Trophoblast cell (in vitro differentiated cells and primary cell): ENCODE data around the gene NCOR2.

ENCODE experiments used
- DNase-seq, 2 donors: peaks; one replicate each; pipeline ENCODE4 v3.0.0-alpha.2; 2016
- H2AFZ ChIP-seq: 2 replicates; pipeline ENCODE4 v1.6.1; 2013; ENCODE audit warnings: low read length, moderate library complexity, mild to moderate bottlenecking; ENCODE audit not compliant: insufficient read depth, poor library complexity
- H2AK5ac ChIP-seq: 2 replicates; pipeline ENCODE4 v1.6.1; 2013; ENCODE audit warnings: mild to moderate bottlenecking, low read length
- H2BK120ac ChIP-seq: 2 replicates; pipeline ENCODE4 v1.6.1; 2013; ENCODE audit warnings: low read length, mild to moderate bottlenecking, moderate library complexity; ENCODE audit not compliant: insufficient read depth, poor library complexity
- H2BK12ac ChIP-seq: 2 replicates; pipeline ENCODE4 v1.6.1; 2013; ENCODE audit warnings: mild to moderate bottlenecking, low read length, moderate library complexity
- H2BK5ac ChIP-seq: 2 replicates; pipeline ENCODE4 v1.6.1; 2013; ENCODE audit warnings: low read length, low read depth, moderate library complexity, mild to moderate bottlenecking; ENCODE audit not compliant: poor library complexity
- H3K14ac ChIP-seq: 2 replicates; pipeline ENCODE4 v1.6.1; 2013; ENCODE audit warnings: mild to moderate bottlenecking, low read length
- H3K18ac ChIP-seq: 2 replicates; pipeline ENCODE4 v1.6.1; 2013; ENCODE audit warnings: mild to moderate bottlenecking, low read length
- H3K23ac ChIP-seq: 2 replicates; pipeline ENCODE4 v1.6.1; 2013; ENCODE audit warnings: low read length
- H3K27ac ChIP-seq: 2 replicates; pipeline ENCODE4 v1.5.1; 2013; ENCODE audit warnings: low read depth, mild to moderate bottlenecking, inconsistent platforms, low read length, moderate library complexity
- H3K27me3 ChIP-seq: 2 replicates; pipeline ENCODE4 v1.6.1; 2013; ENCODE audit warnings: inconsistent platforms, mild to moderate bottlenecking, low read length, moderate library complexity; ENCODE audit not compliant: insufficient read depth
- H3K36me3 ChIP-seq, 2 experiments: 1 replicate in 1 of 2; 2 replicates in 1 of 2; pipeline ENCODE4 v1.6.1; 2013; ENCODE audit warnings: low read length in 2 of 2, mild to moderate bottlenecking in 2 of 2, moderate library complexity in 1 of 2; ENCODE audit not compliant: insufficient read depth in 2 of 2, control insufficient read depth in 1 of 2
- H3K4ac ChIP-seq: 2 replicates; pipeline ENCODE4 v1.6.1; 2013; ENCODE audit warnings: low read depth, mild to moderate bottlenecking, low read length, moderate library complexity
- H3K4me1 ChIP-seq, 2 experiments: 1 replicate in 1 of 2; 2 replicates in 1 of 2; pipeline ENCODE4 v1.6.1; 2013; ENCODE audit warnings: low read length in 2 of 2, mild to moderate bottlenecking in 2 of 2, moderate library complexity in 1 of 2; ENCODE audit not compliant: insufficient read depth in 2 of 2, control insufficient read depth in 1 of 2
- H3K4me2 ChIP-seq: 2 replicates; pipeline ENCODE4 v1.6.1; 2013; ENCODE audit warnings: inconsistent platforms, mild to moderate bottlenecking, low read length, moderate library complexity
- H3K4me3 ChIP-seq: 2 replicates; pipeline ENCODE4 v1.5.1; 2013; ENCODE audit warnings: mild to moderate bottlenecking, low read depth, low read length, inconsistent platforms
- H3K79me1 ChIP-seq: one replicate; pipeline ENCODE4 v1.6.1; 2013; ENCODE audit warnings: low read length
- H3K79me2 ChIP-seq: 2 replicates; pipeline ENCODE4 v1.6.1; 2013; ENCODE audit warnings: low read length, mild to moderate bottlenecking; ENCODE audit not compliant: control insufficient read depth, insufficient read depth, poor library complexity
- H3K9ac ChIP-seq: 2 replicates; pipeline ENCODE4 v1.6.1; 2013; ENCODE audit warnings: mild to moderate bottlenecking, low read length
- H3K9me3 ChIP-seq: 2 replicates; pipeline ENCODE4 v1.6.1; 2013; ENCODE audit warnings: low read depth, mild to moderate bottlenecking, control low read depth, inconsistent platforms, low read length; ENCODE audit not compliant: insufficient read depth
- H4K12ac ChIP-seq: 2 replicates; pipeline ENCODE4 v1.6.1; 2013; ENCODE audit warnings: low read depth, mild to moderate bottlenecking, low read length, moderate library complexity
- H4K8ac ChIP-seq: 2 replicates; pipeline ENCODE4 v1.6.1; 2013; ENCODE audit warnings: low read depth, mild to moderate bottlenecking, low read length, moderate library complexity
- H4K91ac ChIP-seq: one replicate; pipeline ENCODE4 v1.6.1; 2013; ENCODE audit warnings: low read depth, mild to moderate bottlenecking, low read length, moderate library complexity
- WGBS: extraction: QIAGEN DNeasy Blood & Tissue Kit; methylation state at CpG from one replicate; pipeline ENCODE4 v1.1.7; 2013; ENCODE audit warnings: missing lambda C conversion rate; ENCODE audit not compliant: insufficient read length, insufficient coverage; ENCODE audit errors: extremely low coverage; 5-methylcytosine and 5-hydroxymethylcytosine counted together

Gene NCOR2

DNA sequence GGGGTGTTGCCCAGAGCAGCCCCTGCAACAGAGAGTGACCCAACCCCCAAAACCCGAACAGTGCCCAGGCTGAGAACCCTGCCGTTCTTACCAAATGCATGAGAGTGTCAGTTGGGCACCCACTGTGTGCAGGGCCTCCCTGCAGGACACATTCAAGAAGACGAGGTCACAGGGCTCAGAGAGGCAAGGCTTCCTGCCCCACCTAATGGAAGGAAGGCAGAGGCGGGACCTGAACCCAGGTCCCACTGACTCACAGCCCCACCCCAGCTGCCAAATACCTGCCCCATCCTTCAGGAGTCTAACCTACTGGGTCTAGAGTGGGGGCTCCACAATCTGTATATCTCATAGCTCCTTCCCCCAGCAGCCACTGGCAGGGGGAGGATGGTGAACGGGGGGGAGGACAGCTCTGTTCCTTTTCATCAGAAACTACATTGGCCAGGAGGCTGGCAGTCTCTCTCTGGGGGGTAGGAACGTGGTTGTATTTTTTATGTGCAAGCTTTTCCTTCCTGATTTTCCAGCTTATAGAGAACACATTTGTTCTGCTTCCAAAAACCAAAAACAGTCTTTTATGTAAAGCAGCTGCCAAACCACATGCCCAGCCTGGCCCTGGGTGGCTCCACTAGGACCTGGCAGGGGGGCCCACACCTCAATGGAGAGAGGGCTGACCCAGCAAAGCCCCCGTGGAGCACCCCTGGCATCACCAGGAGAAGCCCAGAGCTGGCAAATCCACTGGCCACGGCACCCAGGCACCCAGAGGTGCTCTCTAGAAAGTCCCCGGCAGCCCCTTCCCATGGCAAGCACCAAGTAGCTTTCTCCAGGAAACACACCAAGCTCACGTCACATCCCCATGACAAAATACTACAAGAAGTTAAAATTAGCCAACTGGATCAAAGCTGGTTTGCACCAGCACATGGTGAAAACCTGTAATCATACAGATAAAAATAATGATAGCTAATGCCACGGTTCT lies 17.0 kb downstream of the NCOR2 start:
- Histone ChIP-seq H2BK5ac (peak overlapping the region; percentile 12), H3K79me2 (peaks cover 49% of the 10 kb centered on the region), H2AFZ (no peak overlapping the region), H3K23ac (no peak overlapping the region), H3K4me3 (no peak overlapping the region), H3K9ac (no peak overlapping the region), H2AK5ac (no peak overlapping the region), H2BK12ac (no peak overlapping the region), H3K14ac (peak overlapping the region; percentile 24), H3K27ac (no peak overlapping the region), H3K4me2 (no peak overlapping the region), H4K12ac (no peak overlapping the region), H4K8ac (peak overlapping the region; percentile 43), H3K4me1 (peaks cover 15 to 26% of the 10 kb centered on the region in 2 experiments), H2BK120ac (peak overlapping the region; percentile 52), H4K91ac (peak overlapping the region; percentile 37), H3K79me1 (peaks cover 11% of the 10 kb centered on the region), H3K9me3 (no peaks in the 10 kb centered on the region), H3K18ac (peak overlapping the region; percentile 58), H3K36me3 (peaks cover 6 to 9% of the 10 kb centered on the region in 2 experiments), H3K4ac (peak overlapping the region; percentile 80), H3K27me3 (no peaks in the 10 kb centered on the region)
- no CpG with 5 or more reads among the region's 11 CpGs for WGBS
- DNase-seq: no peak

DNA sequence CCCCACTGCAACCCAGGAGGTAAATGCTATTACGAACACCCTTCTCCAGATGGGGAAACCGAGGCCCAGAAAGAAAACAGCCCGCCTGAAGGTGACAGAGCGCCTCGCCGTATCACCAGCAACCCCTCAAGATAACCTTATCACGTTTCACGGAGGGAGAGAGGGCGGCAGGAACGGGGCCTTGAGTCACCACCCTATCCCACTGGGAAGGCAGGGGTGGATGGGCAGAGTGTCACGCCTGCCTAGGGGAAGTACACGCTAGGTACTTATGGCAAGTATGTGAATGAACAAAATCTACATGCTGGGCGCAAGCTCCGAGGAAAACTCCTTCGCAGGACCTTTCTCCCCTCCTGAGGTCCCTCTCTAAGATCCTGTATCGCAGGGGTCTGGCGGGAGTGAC lies 17.8 kb downstream of the NCOR2 start:
- Histone ChIP-seq H3K79me1 (peaks cover 11% of the 10 kb centered on the region), H2BK12ac (no peak overlapping the region), H2BK5ac (no peak overlapping the region), H3K23ac (no peak overlapping the region), H2BK120ac (no peak overlapping the region), H3K4me1 (peaks cover 17 to 25% of the 10 kb centered on the region in 2 experiments), H4K8ac (no peak overlapping the region), H3K27me3 (no peaks in the 10 kb centered on the region), H3K27ac (no peak overlapping the region), H3K9me3 (no peaks in the 10 kb centered on the region), H3K4me3 (no peak overlapping the region), H3K14ac (no peak overlapping the region), H3K79me2 (peaks cover 45% of the 10 kb centered on the region), H2AFZ (no peak overlapping the region), H3K4ac (peak overlapping the region; percentile 80), H4K91ac (no peak overlapping the region), H3K9ac (no peak overlapping the region), H3K18ac (peak overlapping the region; percentile 13), H3K36me3 (peaks cover 6 to 9% of the 10 kb centered on the region in 2 experiments), H4K12ac (no peak overlapping the region), H2AK5ac (no peak overlapping the region), H3K4me2 (no peak overlapping the region)
- no peak for DNase-seq
- no CpG with 5 or more reads among the region's 17 CpGs for WGBS

DNA sequence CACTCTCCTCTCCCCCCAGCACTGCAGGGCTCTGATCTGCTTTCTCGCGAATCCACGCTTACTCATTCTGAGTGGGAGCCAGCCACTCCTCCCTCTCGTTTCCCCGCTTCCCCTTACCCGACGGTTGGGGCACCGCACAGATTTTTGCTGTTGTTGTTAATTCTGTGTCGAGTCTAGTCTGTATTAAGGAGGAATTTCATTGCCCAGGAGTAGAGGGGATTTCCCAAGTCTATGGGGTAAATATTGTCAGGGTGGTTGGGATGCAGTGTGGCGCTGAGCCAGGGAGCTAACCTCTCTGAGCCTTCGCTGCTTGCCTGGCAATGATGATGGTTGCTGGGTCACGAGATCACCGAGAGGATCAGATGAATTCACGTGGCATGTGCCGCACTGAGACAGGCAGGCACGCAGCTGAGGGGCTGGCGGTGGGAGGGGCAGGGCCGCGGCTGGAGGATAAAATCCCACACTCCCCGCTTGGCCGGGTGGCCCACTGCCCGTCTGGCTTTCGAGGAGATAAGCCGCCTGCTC lies 18.5 kb downstream of the NCOR2 start:
- H3K14ac ChIP-seq: peak overlapping the region; percentile 31
- H3K9me3 ChIP-seq: no peaks in the 10 kb centered on the region
- peaks cover 42% of the 10 kb centered on the region for H3K79me2 ChIP-seq
- peaks cover 21 to 22% of the 10 kb centered on the region in 2 experiments for H3K4me1 ChIP-seq
- H2BK5ac ChIP-seq: no peak overlapping the region
- H4K12ac ChIP-seq: no peak overlapping the region
- DNase-seq: peak in 1 of 2 donors; percentile 39
- no peak overlapping the region for H3K9ac ChIP-seq
- no peaks in the 10 kb centered on the region for H3K27me3 ChIP-seq
- no peak overlapping the region for H2AFZ ChIP-seq
- H3K27ac ChIP-seq: no peak overlapping the region
- peaks cover 6 to 9% of the 10 kb centered on the region in 2 experiments for H3K36me3 ChIP-seq
- no peak overlapping the region for H4K91ac ChIP-seq
- H2BK12ac ChIP-seq: peak overlapping the region; percentile 51
- peaks cover 11% of the 10 kb centered on the region for H3K79me1 ChIP-seq
- H4K8ac ChIP-seq: no peak overlapping the region
- no peak overlapping the region for H3K23ac ChIP-seq
- H3K4me2 ChIP-seq: no peak overlapping the region
- H3K4ac ChIP-seq: peak overlapping the region; percentile 80
- H3K4me3 ChIP-seq: no peak overlapping the region
- WGBS: no CpG with 5 or more reads among the region's 24 CpGs
- no peak overlapping the region for H2BK120ac ChIP-seq
- H2AK5ac ChIP-seq: peak overlapping the region; percentile 44
- H3K18ac ChIP-seq: peak overlapping the region; percentile 78

DNA sequence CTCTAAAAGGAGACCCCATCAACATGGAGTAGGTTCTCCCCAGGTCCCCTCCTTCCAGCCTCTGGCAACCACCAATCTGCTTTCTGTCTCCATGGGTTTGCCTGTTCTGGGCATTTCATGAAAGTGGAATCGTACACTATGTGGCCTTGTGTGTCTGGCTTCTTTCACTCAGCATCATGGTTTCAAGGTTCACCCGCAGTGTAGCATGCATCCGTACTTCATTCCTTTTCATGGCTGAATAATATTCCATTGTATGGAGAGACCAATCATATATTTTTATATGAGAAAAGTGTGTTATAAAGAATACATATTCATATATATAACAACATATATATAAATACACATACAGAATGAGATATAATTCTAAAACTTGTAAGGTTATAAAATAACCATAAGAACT lies 19.8 kb downstream of the NCOR2 start:
- H3K23ac ChIP-seq: no peak overlapping the region
- peaks cover 11% of the 10 kb centered on the region for H3K79me1 ChIP-seq
- no peaks in the 10 kb centered on the region for H3K27me3 ChIP-seq
- no peak overlapping the region for H2AFZ ChIP-seq
- H4K8ac ChIP-seq: no peak overlapping the region
- peaks cover 40% of the 10 kb centered on the region for H3K79me2 ChIP-seq
- H2BK12ac ChIP-seq: no peak overlapping the region
- H3K14ac ChIP-seq: no peak overlapping the region
- no peak overlapping the region for H2BK120ac ChIP-seq
- H4K12ac ChIP-seq: no peak overlapping the region
- no peak overlapping the region for H3K4me3 ChIP-seq
- H2AK5ac ChIP-seq: no peak overlapping the region
- no peak overlapping the region for H3K27ac ChIP-seq
- H3K4ac ChIP-seq: no peak overlapping the region
- no peak overlapping the region for H3K18ac ChIP-seq
- WGBS: no CpG with 5 or more reads among the region's 3 CpGs
- no peak overlapping the region for H4K91ac ChIP-seq
- no peak overlapping the region for H2BK5ac ChIP-seq
- H3K4me2 ChIP-seq: no peak overlapping the region
- H3K36me3 ChIP-seq: peaks cover 4 to 9% of the 10 kb centered on the region in 2 experiments
- no peaks in the 10 kb centered on the region for H3K9me3 ChIP-seq
- no peak overlapping the region for H3K9ac ChIP-seq
- no peak for DNase-seq
- peaks cover 31 to 33% of the 10 kb centered on the region in 2 experiments for H3K4me1 ChIP-seq
